Upper lobe of left lung (tissue), 6 donors: ENCODE results near the gene CD164. TPM values are rescaled to one million over a fixed set of nuclear protein-coding genes. Genes with fewer than 3 reads are reported as not detected.
A peak's percentile ranks its signal among the peaks of the same experiment; 100 is the strongest.

ENCODE experiments used
- ATAC-seq, 2 donors: fragments of 200-7000 bp; cut with Tn5 transposase; one replicate each; pipeline ENCODE4 v1.9.1; 2022; ENCODE audit warnings: mild to moderate bottlenecking in 2 of 2, moderate library complexity in 2 of 2; ENCODE audit not compliant: low FRiP score in 2 of 2
- DNase-seq, 2 donors: peaks; one replicate each; pipeline ENCODE4 v3.0.0-alpha.2; 2019 to 2020
- H3K27ac ChIP-seq, 4 donors: fragments of 200-600 bp; sonication (generic); one replicate each; pipeline ENCODE4 v1.5.1; 2016 to 2019
- H3K27me3 ChIP-seq, 4 donors: fragments of 200-600 bp; sonication (generic); one replicate each; pipeline ENCODE4 v1.5.1; 2017 to 2019
- H3K36me3 ChIP-seq, 4 donors: fragments of 200-600 bp; sonication (generic); one replicate each; pipeline ENCODE4 v1.5.1; 2016 to 2019
- H3K4me1 ChIP-seq, 4 donors: fragments of 200-600 bp; sonication (generic); one replicate each; pipeline ENCODE4 v1.5.1; 2018 to 2019
- H3K4me3 ChIP-seq, 4 donors: fragments of 200-600 bp; sonication (generic); one replicate each; pipeline ENCODE4 v1.5.1; 2017 to 2019; ENCODE audit warnings: mild to moderate bottlenecking in 2 of 4, moderate library complexity in 1 of 4
- H3K9me3 ChIP-seq, 4 donors: fragments of 200-600 bp; sonication (generic); one replicate each; pipeline ENCODE4 v1.5.1; 2018 to 2019
- EP300 ChIP-seq, 4 donors: sonication (generic); formaldehyde crosslinking; IDR thresholded peaks; one replicate each; pipeline ENCODE4 v1.5.1; 2017; ENCODE audit warnings: antibody characterized with exemption in 4 of 4, control low read depth in 2 of 4
- POLR2A ChIP-seq, 4 donors: fragments of 450-650 bp; IDR thresholded peaks; one replicate each; pipeline ENCODE4 v1.5.1; 2016 to 2017; ENCODE audit warnings: antibody characterized with exemption in 4 of 4, mild to moderate bottlenecking in 2 of 4
- POLR2AphosphoS5 ChIP-seq, 2 donors: sonication (generic); formaldehyde crosslinking; IDR thresholded peaks; one replicate each; pipeline ENCODE4 v1.5.1; 2017; ENCODE audit warnings: antibody characterized with exemption in 2 of 2
- WGBS, 2 donors: methylation state at CpG; one replicate each; pipeline ENCODE4 v1.1.5; 2017 to 2018; 5-methylcytosine and 5-hydroxymethylcytosine counted together
- total RNA-seq, 6 donors: library from RNA; depleted of rRNA in 4 of 6; stranded (reverse); fragments of >200 nt in 4 of 6; gene quantifications; one replicate each; pipeline versions ENCODE4 v1.1.0 to v1.2.1, GENCODE V29; 2016 to 2021
- TF ChIP-seq, protein P1 (sequence below), 6 experiments: fragments of 450-650 bp in 4 of 6; fragments of 200-600 bp in 2 of 6; sonication (generic) in 2 of 6; IDR thresholded peaks; one replicate each; pipeline ENCODE4 v1.5.1; 2016 to 2019; ENCODE audit warnings: antibody characterized with exemption in 6 of 6
- donor health status: DM: no; HTN: no; CAD: no; lungs with moderate emphysema.
- donor health status: DM: no; HTN: yes; CAD: no; lungs with severe emphysema.

CD164 gene
- total RNA-seq, 6 donors from 2014 or later: 70.8 to 281 (median 218) TPM

GRCh38 chr6:109349419-109349987 is 32.8 kb downstream of the CD164 start:
- Histone ChIP-seq H3K27ac (peak overlapping the region in 1 of 4 donors; percentile 14), H3K27me3 (no peaks in the 10 kb centered on the region), H3K4me3 (no peak overlapping the region), H3K9me3 (no peaks in the 10 kb centered on the region), H3K36me3 (peaks cover 0 to 7% (median 3%) of the 10 kb centered on the region in 4 donors), H3K4me1 (peaks cover 18 to 30% (median 23%) of the 10 kb centered on the region in 4 donors)
- WGBS, 2 donors: 35 to 44% methylated on average over 3 of the region's 3 CpGs
- ATAC-seq (peak; percentile 62 to 71), DNase-seq (peak in 1 of 2 donors; percentile 66)
- TF ChIP-seq POLR2AphosphoS5 (IDR thresholded peaks at IDR 0.05) (no peak), EP300 (IDR thresholded peaks at IDR 0.05) (no peak), POLR2A (IDR thresholded peaks at IDR 0.05) (no peak)
- TF ChIP-seq, protein P1, sequence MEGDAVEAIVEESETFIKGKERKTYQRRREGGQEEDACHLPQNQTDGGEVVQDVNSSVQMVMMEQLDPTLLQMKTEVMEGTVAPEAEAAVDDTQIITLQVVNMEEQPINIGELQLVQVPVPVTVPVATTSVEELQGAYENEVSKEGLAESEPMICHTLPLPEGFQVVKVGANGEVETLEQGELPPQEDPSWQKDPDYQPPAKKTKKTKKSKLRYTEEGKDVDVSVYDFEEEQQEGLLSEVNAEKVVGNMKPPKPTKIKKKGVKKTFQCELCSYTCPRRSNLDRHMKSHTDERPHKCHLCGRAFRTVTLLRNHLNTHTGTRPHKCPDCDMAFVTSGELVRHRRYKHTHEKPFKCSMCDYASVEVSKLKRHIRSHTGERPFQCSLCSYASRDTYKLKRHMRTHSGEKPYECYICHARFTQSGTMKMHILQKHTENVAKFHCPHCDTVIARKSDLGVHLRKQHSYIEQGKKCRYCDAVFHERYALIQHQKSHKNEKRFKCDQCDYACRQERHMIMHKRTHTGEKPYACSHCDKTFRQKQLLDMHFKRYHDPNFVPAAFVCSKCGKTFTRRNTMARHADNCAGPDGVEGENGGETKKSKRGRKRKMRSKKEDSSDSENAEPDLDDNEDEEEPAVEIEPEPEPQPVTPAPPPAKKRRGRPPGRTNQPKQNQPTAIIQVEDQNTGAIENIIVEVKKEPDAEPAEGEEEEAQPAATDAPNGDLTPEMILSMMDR (IDR thresholded peaks at IDR 0.05): no peak

GRCh38 chr6:109348226-109348625 is 34.0 kb downstream of the CD164 start:
- H3K4me3 ChIP-seq: no peak overlapping the region
- ATAC-seq: peak in 1 of 2 donors; percentile 34
- H3K4me1 ChIP-seq: peaks cover 17 to 30% (median 23%) of the 10 kb centered on the region in 4 donors
- H3K27ac ChIP-seq: no peak overlapping the region
- DNase-seq: no peak
- no peak for TF ChIP-seq EP300 (IDR thresholded peaks at IDR 0.05)
- TF ChIP-seq POLR2AphosphoS5 (IDR thresholded peaks at IDR 0.05): no peak
- TF ChIP-seq, protein P1 (IDR thresholded peaks at IDR 0.05): no peak
- TF ChIP-seq POLR2A (IDR thresholded peaks at IDR 0.05): no peak
- 91 to 92% methylated on average over 6 to 8 of the region's 8 CpGs for WGBS, 2 donors
- H3K27me3 ChIP-seq: no peaks in the 10 kb centered on the region
- no peaks in the 10 kb centered on the region for H3K9me3 ChIP-seq
- no peaks in the 10 kb centered on the region for H3K36me3 ChIP-seq

DNA sequence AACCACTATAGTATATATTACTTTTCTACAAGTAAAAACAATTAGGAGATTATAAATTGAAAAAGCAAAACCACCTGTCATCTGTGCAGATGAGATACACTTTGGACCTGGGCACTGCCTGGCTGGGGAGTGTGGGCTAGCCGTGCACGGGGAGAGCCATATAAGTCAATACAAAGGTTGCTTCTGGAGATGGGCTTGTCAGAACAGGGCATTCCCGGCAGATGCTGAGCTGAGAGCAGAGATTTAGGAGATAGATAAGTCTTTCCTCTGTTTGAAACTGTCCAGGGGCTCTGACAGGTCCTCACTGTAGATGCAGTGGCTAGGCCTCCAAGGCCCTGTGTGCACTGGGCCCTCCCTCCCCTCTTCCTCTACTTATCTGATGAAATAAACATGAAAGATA is 34.5 kb downstream of the CD164 start:
- Histone ChIP-seq H3K4me3 (no peak overlapping the region), H3K27ac (no peak overlapping the region), H3K36me3 (no peaks in the 10 kb centered on the region), H3K27me3 (no peaks in the 10 kb centered on the region), H3K4me1 (peaks cover 15 to 30% (median 23%) of the 10 kb centered on the region in 4 donors), H3K9me3 (no peaks in the 10 kb centered on the region)
- TF ChIP-seq POLR2AphosphoS5 (IDR thresholded peaks at IDR 0.05): no peak
- TF ChIP-seq, protein P1 (IDR thresholded peaks at IDR 0.05): no peak
- no peak for TF ChIP-seq EP300 (IDR thresholded peaks at IDR 0.05)
- no peak for TF ChIP-seq POLR2A (IDR thresholded peaks at IDR 0.05)
- 66 to 90% methylated on average over 3 of the region's 3 CpGs for WGBS, 2 donors
- no peak for ATAC-seq
- no peak for DNase-seq

DNA sequence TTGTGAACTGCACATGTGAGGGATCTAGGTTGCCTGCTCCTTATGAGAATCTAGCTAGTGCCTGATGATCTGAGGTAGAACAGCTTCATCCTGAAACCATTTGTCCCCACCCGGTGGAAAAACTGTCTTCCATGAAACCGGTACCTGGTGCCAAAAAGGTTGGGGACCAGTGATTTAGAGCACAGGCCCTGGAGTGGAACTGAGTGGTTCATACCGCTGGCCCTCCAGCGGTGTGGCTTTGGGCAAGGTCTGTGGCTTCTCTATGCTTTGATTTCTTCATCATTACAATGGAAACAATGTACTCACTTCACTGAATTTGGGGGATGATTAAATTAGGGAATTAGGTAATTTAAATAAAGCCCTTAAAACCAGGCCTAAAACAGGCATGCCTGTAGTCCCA is 36.3 kb downstream of the CD164 start:
- WGBS, 2 donors: 87 to 92% methylated on average over 4 of the region's 4 CpGs
- Histone ChIP-seq H3K4me1 (peaks cover 6 to 19% (median 12%) of the 10 kb centered on the region in 4 donors), H3K4me3 (no peak overlapping the region), H3K27me3 (no peaks in the 10 kb centered on the region), H3K36me3 (no peaks in the 10 kb centered on the region), H3K27ac (no peak overlapping the region), H3K9me3 (no peaks in the 10 kb centered on the region)
- ATAC-seq: no peak
- TF ChIP-seq EP300 (IDR thresholded peaks at IDR 0.05) (no peak), POLR2A (IDR thresholded peaks at IDR 0.05) (no peak), POLR2AphosphoS5 (IDR thresholded peaks at IDR 0.05) (no peak)
- TF ChIP-seq, protein P1 (IDR thresholded peaks at IDR 0.05): no peak
- DNase-seq: no peak

GRCh38 chr6:109344226-109344625 is 38.0 kb downstream of the CD164 start:
- Histone ChIP-seq H3K4me1 (peaks cover 0 to 8% (median under 1%) of the 10 kb centered on the region in 4 donors), H3K27ac (no peak overlapping the region), H3K4me3 (no peak overlapping the region), H3K27me3 (no peaks in the 10 kb centered on the region), H3K36me3 (no peaks in the 10 kb centered on the region), H3K9me3 (no peaks in the 10 kb centered on the region)
- no peak for ATAC-seq
- DNase-seq: no peak
- WGBS, 2 donors: 71 to 87% methylated on average over 2 of the region's 2 CpGs
- TF ChIP-seq EP300 (IDR thresholded peaks at IDR 0.05) (no peak), POLR2AphosphoS5 (IDR thresholded peaks at IDR 0.05) (no peak), POLR2A (IDR thresholded peaks at IDR 0.05) (no peak)
- TF ChIP-seq, protein P1 (IDR thresholded peaks at IDR 0.05): no peak
